ENCODE data around the gene MEGF6. TPM values are rescaled to one million over a fixed set of nuclear protein-coding genes. Genes with fewer than 3 reads are reported as not detected.

The MEGF6 gene
- total RNA-seq, 1 donor: 102 TPM

DNA sequence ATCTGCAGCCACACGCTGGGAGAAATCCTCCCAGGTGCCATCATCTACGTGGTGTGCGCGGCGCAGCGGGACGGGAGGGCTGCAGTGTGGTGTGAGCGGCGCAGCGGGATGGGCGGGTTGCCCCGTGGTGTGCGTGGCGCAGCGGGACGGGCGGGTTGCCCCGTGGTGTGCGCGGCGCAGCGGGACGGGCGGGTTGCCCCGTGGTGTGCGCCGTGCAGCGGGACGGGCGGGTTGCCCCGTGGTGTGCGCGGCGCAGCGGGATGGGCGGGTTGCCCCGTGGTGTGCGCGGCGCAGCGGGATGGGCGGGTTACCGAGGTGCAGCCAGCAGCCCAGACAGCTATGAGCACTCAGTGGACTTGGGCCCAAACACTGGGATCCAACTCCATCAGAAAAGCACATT lies 33.9 kb upstream of the MEGF6 start:
- TF ChIP-seq, protein P1, sequence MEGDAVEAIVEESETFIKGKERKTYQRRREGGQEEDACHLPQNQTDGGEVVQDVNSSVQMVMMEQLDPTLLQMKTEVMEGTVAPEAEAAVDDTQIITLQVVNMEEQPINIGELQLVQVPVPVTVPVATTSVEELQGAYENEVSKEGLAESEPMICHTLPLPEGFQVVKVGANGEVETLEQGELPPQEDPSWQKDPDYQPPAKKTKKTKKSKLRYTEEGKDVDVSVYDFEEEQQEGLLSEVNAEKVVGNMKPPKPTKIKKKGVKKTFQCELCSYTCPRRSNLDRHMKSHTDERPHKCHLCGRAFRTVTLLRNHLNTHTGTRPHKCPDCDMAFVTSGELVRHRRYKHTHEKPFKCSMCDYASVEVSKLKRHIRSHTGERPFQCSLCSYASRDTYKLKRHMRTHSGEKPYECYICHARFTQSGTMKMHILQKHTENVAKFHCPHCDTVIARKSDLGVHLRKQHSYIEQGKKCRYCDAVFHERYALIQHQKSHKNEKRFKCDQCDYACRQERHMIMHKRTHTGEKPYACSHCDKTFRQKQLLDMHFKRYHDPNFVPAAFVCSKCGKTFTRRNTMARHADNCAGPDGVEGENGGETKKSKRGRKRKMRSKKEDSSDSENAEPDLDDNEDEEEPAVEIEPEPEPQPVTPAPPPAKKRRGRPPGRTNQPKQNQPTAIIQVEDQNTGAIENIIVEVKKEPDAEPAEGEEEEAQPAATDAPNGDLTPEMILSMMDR (IDR thresholded peaks at IDR 0.05; ENCODE audit: insufficient read depth, low read length): no peak
- DNase-seq (ENCODE audit: low read depth): no peak
- no peak overlapping the region for H3K4me3 ChIP-seq (ENCODE audit: low read depth, low read length)

DNA sequence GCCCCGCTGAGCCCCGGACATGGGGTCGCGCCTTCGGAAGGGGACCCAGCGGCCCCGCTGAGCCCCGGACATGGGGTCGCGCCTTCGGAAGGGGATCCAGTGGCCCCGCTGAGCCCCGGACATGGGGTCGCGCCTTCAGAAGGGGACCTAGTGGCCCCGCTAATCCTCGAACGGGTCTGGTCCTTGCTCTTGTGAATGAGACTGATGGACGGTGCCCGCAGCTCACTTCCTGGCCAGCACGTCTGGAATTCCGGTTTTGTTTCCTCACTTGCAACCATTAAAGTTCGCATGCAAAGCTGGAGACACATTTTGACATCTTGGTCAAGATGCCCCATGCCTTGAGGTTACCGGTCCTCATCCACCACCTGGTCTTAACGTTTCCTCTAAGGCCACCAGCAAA lies 33.0 kb upstream of the MEGF6 start:
- TF ChIP-seq, protein P1 (IDR thresholded peaks at IDR 0.05; ENCODE audit: insufficient read depth, low read length): no peak
- H3K4me3 ChIP-seq (ENCODE audit: low read depth, low read length): no peak overlapping the region
- DNase-seq (ENCODE audit: low read depth): no peak

- no peak overlapping the region for H3K4me3 ChIP-seq (ENCODE audit: low read depth, low read length)
- TF ChIP-seq, protein P1 (IDR thresholded peaks at IDR 0.05; ENCODE audit: insufficient read depth, low read length): no peak
- no peak for DNase-seq (ENCODE audit: low read depth)
These were observed 31.8 kb upstream of the MEGF6 start for GRCh38 chr1:3642919-3643675.

DNA sequence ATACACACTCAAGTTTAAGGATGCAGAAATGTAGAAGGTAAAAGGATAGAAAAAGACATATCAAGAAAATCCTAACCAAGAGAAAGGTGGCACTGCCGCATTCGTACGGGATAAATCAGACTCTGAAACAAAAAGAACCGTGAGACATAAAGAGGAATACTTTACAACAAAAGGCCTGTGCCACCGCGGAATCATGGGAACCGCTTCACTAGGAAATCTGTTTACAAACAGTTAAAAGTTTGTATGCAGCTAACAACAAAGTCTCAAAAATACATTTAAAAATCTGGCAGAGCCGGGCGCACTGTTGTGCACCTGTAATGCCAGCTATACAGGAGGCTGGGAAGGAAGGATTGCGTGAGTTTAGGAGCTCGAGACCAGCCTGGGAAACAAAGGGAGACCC lies 30.5 kb upstream of the MEGF6 start:
- DNase-seq (ENCODE audit: low read depth): no peak
- TF ChIP-seq, protein P1 (IDR thresholded peaks at IDR 0.05; ENCODE audit: insufficient read depth, low read length): no peak
- H3K4me3 ChIP-seq (ENCODE audit: low read depth, low read length): no peak overlapping the region

DNA sequence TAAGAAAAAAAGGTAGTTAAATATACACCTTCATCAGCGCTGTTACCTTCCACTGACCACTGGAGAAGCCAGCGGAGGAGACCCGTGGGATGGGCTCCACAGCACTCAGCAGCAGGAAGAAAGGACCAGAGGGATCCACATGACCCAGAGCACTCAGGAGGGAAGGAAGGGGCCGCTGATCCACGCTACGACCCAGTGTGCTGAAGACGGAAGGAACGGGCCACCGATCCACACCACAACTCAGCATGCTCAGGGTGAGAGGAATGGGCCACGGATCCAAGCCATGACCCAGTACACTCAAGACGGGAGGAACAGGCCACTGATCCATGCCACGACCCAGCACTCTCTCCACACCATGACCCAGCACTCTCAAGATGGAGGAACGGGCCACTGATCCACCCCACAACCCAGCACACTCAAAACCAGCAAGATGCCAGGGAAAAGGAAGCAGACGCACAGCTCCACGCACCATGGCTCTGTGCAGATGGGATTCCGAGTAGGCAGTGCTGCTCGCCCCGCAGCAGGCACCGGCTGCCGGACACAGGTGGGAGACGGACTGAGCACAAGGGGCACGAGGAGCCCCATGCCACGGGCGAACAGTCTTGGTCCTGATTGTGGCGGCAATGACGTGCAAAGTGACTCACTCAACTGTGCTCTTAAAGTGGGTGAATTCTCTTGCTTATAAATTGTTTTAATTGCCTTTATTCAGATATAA lies 29.9 kb upstream of the MEGF6 start:
- DNase-seq (ENCODE audit: low read depth): no peak
- TF ChIP-seq, protein P1 (IDR thresholded peaks at IDR 0.05; ENCODE audit: insufficient read depth, low read length): no peak
- H3K4me3 ChIP-seq (ENCODE audit: low read depth, low read length): no peak overlapping the region

DNA sequence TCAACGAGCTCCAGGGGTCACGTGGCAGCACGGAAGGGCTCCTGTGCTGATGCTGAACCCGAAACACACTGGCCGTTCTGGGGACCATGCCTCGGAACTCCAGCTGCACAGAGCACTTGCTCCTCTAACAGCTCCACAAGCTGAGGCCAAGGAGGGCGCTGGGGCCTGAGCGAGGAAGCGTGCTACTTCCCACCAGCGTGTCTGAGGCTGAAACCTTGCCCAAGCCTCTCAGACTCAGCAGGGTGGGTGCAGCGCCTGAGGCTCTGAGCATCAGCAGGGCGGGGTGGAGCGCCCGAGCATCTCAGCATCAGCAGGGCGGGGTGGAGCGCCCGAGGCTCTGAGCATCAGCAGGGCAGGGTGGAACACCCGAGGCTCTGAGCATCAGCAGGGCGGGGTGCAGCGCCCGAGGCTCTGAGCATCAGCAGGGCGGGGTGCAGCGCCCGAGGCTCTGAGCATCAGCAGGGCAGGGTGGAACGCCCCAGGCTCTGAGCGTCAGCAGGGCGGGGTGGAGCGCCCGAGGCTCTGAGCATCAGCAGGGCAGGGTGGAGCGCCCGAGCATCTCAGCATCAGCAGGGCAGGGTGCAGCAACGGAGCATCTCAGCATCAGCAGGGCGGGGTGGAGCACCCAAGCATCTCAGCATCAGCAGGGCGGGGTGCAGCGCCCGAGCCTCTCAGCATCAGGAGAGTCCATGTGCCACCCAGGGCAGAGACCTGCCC lies 29.0 kb upstream of the MEGF6 start:
- TF ChIP-seq, protein P1 (IDR thresholded peaks at IDR 0.05; ENCODE audit: insufficient read depth, low read length): no peak
- DNase-seq (ENCODE audit: low read depth): no peak
- H3K4me3 ChIP-seq (ENCODE audit: low read depth, low read length): no peak overlapping the region
